Activated CD8-positive, alpha-beta T cell treated with anti-CD3 and anti-CD28 coated beads, Interleukin-2, amount 10 ng/mL, durations not matched to agents 7 days and 5 days (primary cell): ENCODE results near the gene MBNL2. TPM values are rescaled to one million over a fixed set of nuclear protein-coding genes. Genes with fewer than 3 reads are reported as not detected.
"Not testable (repeated sequence)": the region's sequence is repeated elsewhere in the genome, so short reads cannot be mapped to it uniquely, and the experiment has no call there.

ENCODE experiments used
- ATAC-seq: fragments of 150-1000 bp; cut with Tn5 transposase; one replicate; pipeline ENCODE4 v1.10.0; 2021; ENCODE audit warnings: moderate library complexity
- CTCF ChIA-PET: fragments of 350-600 bp; sonication (Branson Sonifier 250); formaldehyde crosslinking; loops from one replicate; lab custom pipeline; 2021; ENCODE audit warnings: antibody characterized with exemption; lab: Charles Lee
- POLR2A ChIA-PET: fragments of 350-600 bp; sonication (Branson Sonifier 250); formaldehyde crosslinking; loops from one replicate; lab custom pipeline; 2021; ENCODE audit warnings: antibody characterized with exemption; lab: Charles Lee
- DNase-seq: peaks from one replicate; pipeline ENCODE4 v3.0.0-alpha.2; 2020
- H3K27ac Mint-ChIP-seq: one replicate; pipeline ENCODE4 v1.8.0; 2021; ENCODE audit warnings: mild to moderate bottlenecking, mixed read lengths
- H3K27me3 Mint-ChIP-seq: one replicate; pipeline ENCODE4 v1.8.0; 2021; ENCODE audit warnings: low read depth, mixed read lengths
- H3K36me3 Mint-ChIP-seq: one replicate; pipeline ENCODE4 v1.8.0; 2021; ENCODE audit warnings: low read depth, mixed read lengths
- H3K4me1 Mint-ChIP-seq: one replicate; pipeline ENCODE4 v1.8.0; 2021; ENCODE audit warnings: low read depth, mixed read lengths
- H3K4me3 Mint-ChIP-seq: one replicate; pipeline ENCODE4 v1.8.0; 2021; ENCODE audit warnings: mild to moderate bottlenecking, mixed read lengths
- H3K9me3 Mint-ChIP-seq: one replicate; pipeline ENCODE4 v1.8.0; 2022; ENCODE audit warnings: mixed read lengths; ENCODE audit not compliant: insufficient read depth
- total RNA-seq, 2 experiments: library from RNA; stranded (reverse); gene quantifications; one replicate each; pipeline ENCODE4 v1.2.3, GENCODE V29; 2021

Gene MBNL2
- total RNA-seq, 2 experiments from 2014 or later = 11.6 to 12.3 TPM

DNA sequence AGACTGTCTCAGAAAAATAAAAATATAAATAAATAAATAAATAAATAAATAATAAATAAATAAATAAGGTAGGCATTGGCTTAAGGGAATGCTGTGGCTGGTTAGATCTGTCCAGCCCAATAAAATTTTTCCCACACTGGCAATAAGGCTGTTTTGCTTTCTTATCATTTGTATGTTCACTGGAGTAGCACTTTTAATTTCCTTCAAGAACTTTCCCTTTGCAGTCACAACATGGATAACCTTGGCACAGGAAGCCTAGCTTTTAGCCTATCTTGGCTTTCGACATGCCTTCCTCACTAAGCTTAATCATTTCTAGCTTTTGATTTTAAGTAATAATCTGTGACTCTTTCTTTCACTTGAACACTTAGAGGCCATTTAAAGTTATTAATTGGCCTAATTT, 129.9 kb downstream of the MBNL2 start:
- H3K4me1 Mint-ChIP-seq, H3K27ac Mint-ChIP-seq, POLR2A ChIA-PET, H3K9me3 Mint-ChIP-seq, H3K4me3 Mint-ChIP-seq, DNase-seq, ATAC-seq, H3K36me3 Mint-ChIP-seq, H3K27me3 Mint-ChIP-seq: not testable (repeated sequence)
- CTCF ChIA-PET = interaction anchor here (1.6 to 1.8 kb wide), 3 partner anchors 8 to 242 kb away, joined by 3 to 19 read pairs (median 9); no protein-coding TSS in a partner anchor

DNA sequence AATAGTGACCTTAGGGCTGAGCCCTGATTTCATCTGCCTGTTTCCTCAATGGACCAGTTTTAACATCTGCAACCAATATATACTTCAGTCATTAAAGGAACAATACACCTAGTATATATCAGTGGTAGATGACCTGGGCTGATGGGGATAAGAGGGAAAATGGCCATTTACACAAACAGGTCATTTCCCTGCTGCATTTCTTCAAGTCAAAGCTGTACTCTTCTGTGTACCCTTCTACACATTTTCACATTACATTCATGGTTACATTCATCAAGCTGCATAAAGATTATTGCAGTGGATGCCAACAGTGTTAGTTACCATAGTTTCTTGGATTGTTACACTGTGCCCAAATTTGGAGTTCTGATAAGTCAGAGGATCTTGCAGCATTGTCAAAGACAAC, 130.7 kb downstream of the MBNL2 start:
- ATAC-seq (no peak), DNase-seq (no peak)
- Mint-ChIP-seq H3K4me1 (no peaks in the 10 kb centered on the region), H3K27me3 (no peaks in the 10 kb centered on the region), H3K4me3 (no peak overlapping the region), H3K36me3 (peaks cover 4% of the 10 kb centered on the region), H3K9me3 (no peaks in the 10 kb centered on the region), H3K27ac (no peak overlapping the region)
- CTCF ChIA-PET = no interaction called here
- POLR2A ChIA-PET = no interaction called here

GRCh38 chr13:97353927-97354675, 132.0 kb downstream of the MBNL2 start:
- no peak overlapping the region for H3K27ac Mint-ChIP-seq
- H3K4me3 Mint-ChIP-seq = no peak overlapping the region
- H3K27me3 Mint-ChIP-seq = no peaks in the 10 kb centered on the region
- H3K9me3 Mint-ChIP-seq = no peaks in the 10 kb centered on the region
- peaks cover 4% of the 10 kb centered on the region for H3K36me3 Mint-ChIP-seq
- DNase-seq (no peak), ATAC-seq (no peak)
- no peaks in the 10 kb centered on the region for H3K4me1 Mint-ChIP-seq
- POLR2A ChIA-PET = no interaction called here
- CTCF ChIA-PET = interaction anchor here (0.6 to 10.1 kb wide), 3 partner anchors 244 to 966 kb away, joined by 3 to 136 read pairs (median 4); no protein-coding TSS in a partner anchor

GRCh38 chr13:97354808-97355207, 132.7 kb downstream of the MBNL2 start:
- POLR2A ChIA-PET = no interaction called here

DNA sequence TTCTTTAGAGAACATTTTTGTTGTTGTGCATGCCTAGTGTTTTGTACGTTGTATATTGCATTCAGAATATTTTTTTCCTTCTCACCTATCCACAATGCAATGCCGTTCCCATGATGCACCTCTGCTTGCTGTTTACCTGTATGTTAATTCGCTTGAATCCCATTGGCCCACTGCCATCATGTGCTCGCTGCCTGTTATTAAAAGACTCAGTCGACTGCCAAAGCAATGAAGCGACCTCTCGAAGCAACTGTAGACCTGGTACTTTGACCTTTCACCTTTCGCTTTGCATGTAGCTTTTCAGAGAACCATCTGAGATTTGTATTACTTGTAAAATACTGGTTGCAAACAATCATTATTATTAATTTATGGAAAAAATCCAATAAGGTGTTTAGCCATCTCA, 134.5 kb downstream of the MBNL2 start:
- no peak overlapping the region for H3K4me3 Mint-ChIP-seq
- POLR2A ChIA-PET = no interaction called here
- DNase-seq = no peak
- H3K27ac Mint-ChIP-seq = no peak overlapping the region
- ATAC-seq = no peak
- H3K27me3 Mint-ChIP-seq = no peaks in the 10 kb centered on the region
- H3K36me3 Mint-ChIP-seq = no peaks in the 10 kb centered on the region
- H3K4me1 Mint-ChIP-seq = no peaks in the 10 kb centered on the region
- no peaks in the 10 kb centered on the region for H3K9me3 Mint-ChIP-seq
- CTCF ChIA-PET = interaction anchor here (10.1 kb wide), 1 partner anchor 247 kb away, joined by 136 read pairs; no protein-coding TSS in a partner anchor

More at GRCh38 chr13:97354808-97355207, 132.7 kb downstream of the MBNL2 start:
- Mint-ChIP-seq H3K9me3 (no peaks in the 10 kb centered on the region), H3K27me3 (no peaks in the 10 kb centered on the region), H3K4me3 (no peak overlapping the region), H3K4me1 (no peaks in the 10 kb centered on the region), H3K36me3 (peaks cover 4% of the 10 kb centered on the region), H3K27ac (no peak overlapping the region)
- CTCF ChIA-PET = interaction anchor here (1.3 to 10.1 kb wide), 2 partner anchors 245 to 337 kb away, joined by 4 to 136 read pairs; no protein-coding TSS in a partner anchor
- ATAC-seq (no peak), DNase-seq (no peak)

DNA sequence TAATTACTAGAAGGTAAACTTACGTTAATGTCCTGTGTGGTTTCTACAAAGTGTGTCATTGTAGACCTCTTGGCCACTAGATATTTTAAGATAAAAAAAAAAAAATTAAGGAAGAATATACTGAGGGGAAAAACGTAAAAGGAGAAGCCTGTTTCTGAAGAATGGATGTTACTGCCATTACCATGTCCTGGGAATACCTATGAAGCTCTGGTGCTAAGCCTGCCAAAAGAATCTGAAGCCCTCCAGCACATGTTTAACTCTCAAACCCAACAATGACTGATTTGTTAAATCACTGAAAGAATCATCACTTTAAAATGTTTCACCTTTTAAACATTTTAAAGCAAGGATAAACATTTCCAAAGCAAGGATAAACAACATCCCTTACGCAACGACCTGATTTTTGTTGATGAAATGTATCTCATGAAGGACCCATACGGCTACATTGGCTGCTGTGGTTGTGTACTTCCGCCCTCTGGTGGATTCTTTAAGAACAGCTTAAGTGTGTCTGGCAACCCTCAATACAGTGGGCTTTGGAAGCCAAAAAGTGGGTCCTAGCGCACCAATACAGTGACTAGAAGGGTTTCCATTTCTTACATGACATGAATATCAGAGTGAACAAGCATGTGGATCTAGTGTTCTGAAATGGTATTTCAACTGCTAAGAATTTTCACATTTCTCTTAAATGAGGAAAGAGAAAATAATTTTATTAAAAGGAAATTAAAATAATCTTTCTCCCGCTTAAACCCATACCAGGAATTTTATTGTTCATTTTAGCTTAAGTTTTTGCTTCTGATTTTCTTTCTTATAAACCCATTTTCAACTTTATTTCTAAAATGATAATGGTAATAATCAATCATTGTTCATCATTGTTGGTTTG, 137.3 kb downstream of the MBNL2 start:
- Mint-ChIP-seq H3K4me1 (no peaks in the 10 kb centered on the region), H3K9me3 (no peaks in the 10 kb centered on the region), H3K27ac (no peak overlapping the region), H3K4me3 (no peak overlapping the region), H3K36me3 (no peaks in the 10 kb centered on the region), H3K27me3 (no peaks in the 10 kb centered on the region)
- ChIA-PET POLR2A (no interaction called here), CTCF (interaction anchor here (0.7 to 10.1 kb wide), 23 partner anchors 8 to 341 kb away, joined by 3 to 136 read pairs (median 3); partner anchors contain the start of gene MBNL2)
- peak; percentile 64 for DNase-seq
- peak; percentile 88 for ATAC-seq

DNA sequence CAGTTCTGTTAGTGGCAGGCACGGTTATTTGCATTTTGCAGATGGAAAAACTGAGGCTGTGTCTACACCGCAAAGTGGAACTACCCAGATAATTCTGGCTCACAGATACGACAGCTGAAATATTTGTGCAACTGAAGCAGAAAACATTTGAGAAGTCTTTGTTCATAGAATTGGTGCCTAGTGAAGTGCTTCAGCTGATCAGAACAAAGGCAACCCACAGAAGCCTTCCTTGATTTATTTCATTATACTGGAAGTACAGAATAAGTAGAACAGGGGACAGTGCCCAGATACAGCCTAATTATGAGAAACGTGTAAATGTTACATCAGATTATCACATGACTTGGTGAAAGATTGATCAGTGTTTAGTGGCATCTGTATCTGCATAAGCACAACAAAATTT, 138.5 kb downstream of the MBNL2 start:
- Mint-ChIP-seq H3K27me3 (no peaks in the 10 kb centered on the region), H3K36me3 (no peaks in the 10 kb centered on the region), H3K4me3 (no peak overlapping the region), H3K4me1 (no peaks in the 10 kb centered on the region), H3K9me3 (no peaks in the 10 kb centered on the region), H3K27ac (no peak overlapping the region)
- DNase-seq (no peak), ATAC-seq (no peak)
- ChIA-PET POLR2A (no interaction called here), CTCF (interaction anchor here (0.7 to 10.1 kb wide), 9 partner anchors 8 to 336 kb away, joined by 3 to 136 read pairs (median 3); no protein-coding TSS in a partner anchor)

DNA sequence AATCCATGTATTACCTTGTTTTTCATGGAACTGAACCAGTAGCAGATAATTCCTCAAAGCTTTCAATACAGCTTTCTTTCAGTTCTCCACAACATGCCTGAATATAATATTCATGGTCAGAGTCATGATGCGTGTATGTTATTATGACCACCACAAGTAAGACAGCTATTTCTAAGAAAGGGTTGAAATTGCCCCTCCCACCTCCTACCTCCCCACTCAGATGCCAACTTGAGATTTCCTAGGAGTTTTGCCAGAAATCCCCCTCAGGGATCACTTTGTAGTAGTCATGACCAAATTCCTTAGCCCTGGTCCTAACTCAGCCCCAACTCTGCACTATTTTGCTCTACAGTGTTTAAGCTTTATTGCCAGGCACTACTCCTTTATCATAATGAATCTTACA, 141.9 kb downstream of the MBNL2 start:
- H3K4me3 Mint-ChIP-seq = no peak overlapping the region
- POLR2A ChIA-PET = interaction anchor here (0.6 kb wide), 1 partner anchor 254 kb away, joined by 4 read pairs; no protein-coding TSS in a partner anchor
- no peaks in the 10 kb centered on the region for H3K9me3 Mint-ChIP-seq
- H3K4me1 Mint-ChIP-seq = peaks cover 4% of the 10 kb centered on the region
- ATAC-seq (no peak), DNase-seq (no peak)
- H3K27ac Mint-ChIP-seq = no peak overlapping the region
- H3K27me3 Mint-ChIP-seq = no peaks in the 10 kb centered on the region
- CTCF ChIA-PET = interaction anchor here (4.8 kb wide), 1 partner anchor 254 kb away, joined by 22 read pairs; no protein-coding TSS in a partner anchor
- peaks cover 2% of the 10 kb centered on the region for H3K36me3 Mint-ChIP-seq

GRCh38 chr13:97364827-97365226, 142.7 kb downstream of the MBNL2 start:
- ATAC-seq (no peak), DNase-seq (no peak)
- Mint-ChIP-seq H3K36me3 (peaks cover 2% of the 10 kb centered on the region), H3K4me3 (no peak overlapping the region), H3K4me1 (peaks cover 9% of the 10 kb centered on the region), H3K27me3 (no peaks in the 10 kb centered on the region), H3K9me3 (no peaks in the 10 kb centered on the region), H3K27ac (no peak overlapping the region)
- POLR2A ChIA-PET = no interaction called here
- CTCF ChIA-PET = interaction anchor here (4.8 kb wide), 1 partner anchor 254 kb away, joined by 22 read pairs; no protein-coding TSS in a partner anchor

GRCh38 chr13:97366172-97366688, 144.1 kb downstream of the MBNL2 start:
- Mint-ChIP-seq H3K4me1 (peaks cover 9% of the 10 kb centered on the region), H3K36me3 (peaks cover 2% of the 10 kb centered on the region), H3K27me3 (no peaks in the 10 kb centered on the region), H3K9me3 (no peaks in the 10 kb centered on the region), H3K27ac (no peak overlapping the region), H3K4me3 (no peak overlapping the region)
- ChIA-PET CTCF (interaction anchor here (0.8 to 4.8 kb wide), 2 partner anchors 256 to 258 kb away, joined by 4 to 22 read pairs; no protein-coding TSS in a partner anchor), POLR2A (no interaction called here)
- ATAC-seq (no peak), DNase-seq (no peak)
